MCF 10A (cell line): ENCODE data around the gene RAB31. TPM values are rescaled to one million over a fixed set of nuclear protein-coding genes. Genes with fewer than 3 reads are reported as not detected.

Experiments used
- BruUV-seq: library from RNA; stranded (reverse); fragments of 400-500 nt; replicated peaks from 2 replicates; lab custom pipeline; 2021; lab: Mats Ljungman, UMichigan
- CTCF ChIA-PET: fragments of 300-600 bp; sonication (Branson Sonifier 250); formaldehyde crosslinking; extraction: SDS; loops from one replicate; lab custom pipeline; 2021; ENCODE audit warnings: antibody characterized with exemption, inconsistent platforms; lab: Yijun Ruan, JAX
- POLR2A ChIA-PET: fragments of 300-600, 350-650 bp; sonication (Branson Sonifier 250); formaldehyde crosslinking; extraction: SDS; loops from one replicate; lab custom pipeline; 2020; ENCODE audit warnings: antibody characterized with exemption, inconsistent platforms; lab: Yijun Ruan, JAX
- DNase-seq: peaks from one replicate; pipeline ENCODE4 v3.0.0-alpha.2; 2018; ENCODE audit not compliant: unreplicated experiment
- H3K27ac Mint-ChIP-seq: one replicate; pipeline ENCODE4 v1.8.0; 2022; ENCODE audit warnings: mild to moderate bottlenecking, low read depth, mixed read lengths; ENCODE audit not compliant: unreplicated experiment
- H3K27me3 Mint-ChIP-seq: one replicate; pipeline ENCODE4 v1.8.0; 2022; ENCODE audit warnings: mixed read lengths; ENCODE audit not compliant: insufficient read depth, unreplicated experiment
- H3K36me3 Mint-ChIP-seq: one replicate; pipeline ENCODE4 v1.8.0; 2022; ENCODE audit warnings: mild to moderate bottlenecking, moderate library complexity, mixed read lengths; ENCODE audit not compliant: insufficient read depth, unreplicated experiment
- H3K4me1 Mint-ChIP-seq: one replicate; pipeline ENCODE4 v1.8.0; 2022; ENCODE audit warnings: mixed read lengths; ENCODE audit not compliant: insufficient read depth, unreplicated experiment
- H3K4me3 Mint-ChIP-seq: one replicate; pipeline ENCODE4 v1.8.0; 2022; ENCODE audit warnings: mild to moderate bottlenecking, moderate library complexity, mixed read lengths; ENCODE audit not compliant: unreplicated experiment
- H3K9me3 Mint-ChIP-seq: one replicate; pipeline ENCODE4 v1.8.0; 2022; ENCODE audit warnings: mixed read lengths; ENCODE audit not compliant: unreplicated experiment
- intact Hi-C: fragments of 100-400 bp; cut with micrococcal nuclease; formaldehyde crosslinking; loops from 2 replicates; pipeline ENCODE4 v1.14.1; 2022
- total RNA-seq: library from RNA; stranded (reverse); gene quantifications from 2 replicates; pipeline ENCODE4 v1.2.3, GENCODE V29; 2022
- TF ChIP-seq, protein P1 (sequence below): fragments of 200-600 bp; IDR thresholded peaks from one replicate; pipeline ENCODE4 v1.8.0; 2022; ENCODE audit warnings: antibody characterized with exemption, mild to moderate bottlenecking; ENCODE audit not compliant: unreplicated experiment

The RAB31 gene
- total RNA-seq, 1 experiment from 2014 or later, result 6.1 TPM

GRCh38 chr18:9822587-9823185 lies 114.6 kb downstream of the RAB31 start:
- TF ChIP-seq, protein P1, sequence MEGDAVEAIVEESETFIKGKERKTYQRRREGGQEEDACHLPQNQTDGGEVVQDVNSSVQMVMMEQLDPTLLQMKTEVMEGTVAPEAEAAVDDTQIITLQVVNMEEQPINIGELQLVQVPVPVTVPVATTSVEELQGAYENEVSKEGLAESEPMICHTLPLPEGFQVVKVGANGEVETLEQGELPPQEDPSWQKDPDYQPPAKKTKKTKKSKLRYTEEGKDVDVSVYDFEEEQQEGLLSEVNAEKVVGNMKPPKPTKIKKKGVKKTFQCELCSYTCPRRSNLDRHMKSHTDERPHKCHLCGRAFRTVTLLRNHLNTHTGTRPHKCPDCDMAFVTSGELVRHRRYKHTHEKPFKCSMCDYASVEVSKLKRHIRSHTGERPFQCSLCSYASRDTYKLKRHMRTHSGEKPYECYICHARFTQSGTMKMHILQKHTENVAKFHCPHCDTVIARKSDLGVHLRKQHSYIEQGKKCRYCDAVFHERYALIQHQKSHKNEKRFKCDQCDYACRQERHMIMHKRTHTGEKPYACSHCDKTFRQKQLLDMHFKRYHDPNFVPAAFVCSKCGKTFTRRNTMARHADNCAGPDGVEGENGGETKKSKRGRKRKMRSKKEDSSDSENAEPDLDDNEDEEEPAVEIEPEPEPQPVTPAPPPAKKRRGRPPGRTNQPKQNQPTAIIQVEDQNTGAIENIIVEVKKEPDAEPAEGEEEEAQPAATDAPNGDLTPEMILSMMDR, result no peak
- intact Hi-C loops, result no loop called here
- Mint-ChIP-seq H3K27ac (no peak overlapping the region), H3K4me1 (peaks cover 23% of the 10 kb centered on the region), H3K27me3 (no peaks in the 10 kb centered on the region), H3K4me3 (no peak overlapping the region), H3K9me3 (peaks cover 7% of the 10 kb centered on the region), H3K36me3 (peaks cover 1% of the 10 kb centered on the region)
- ChIA-PET CTCF (no interaction called here), POLR2A (no interaction called here)
- no peak for DNase-seq
- BruUV-seq, result no TSS peak

DNA sequence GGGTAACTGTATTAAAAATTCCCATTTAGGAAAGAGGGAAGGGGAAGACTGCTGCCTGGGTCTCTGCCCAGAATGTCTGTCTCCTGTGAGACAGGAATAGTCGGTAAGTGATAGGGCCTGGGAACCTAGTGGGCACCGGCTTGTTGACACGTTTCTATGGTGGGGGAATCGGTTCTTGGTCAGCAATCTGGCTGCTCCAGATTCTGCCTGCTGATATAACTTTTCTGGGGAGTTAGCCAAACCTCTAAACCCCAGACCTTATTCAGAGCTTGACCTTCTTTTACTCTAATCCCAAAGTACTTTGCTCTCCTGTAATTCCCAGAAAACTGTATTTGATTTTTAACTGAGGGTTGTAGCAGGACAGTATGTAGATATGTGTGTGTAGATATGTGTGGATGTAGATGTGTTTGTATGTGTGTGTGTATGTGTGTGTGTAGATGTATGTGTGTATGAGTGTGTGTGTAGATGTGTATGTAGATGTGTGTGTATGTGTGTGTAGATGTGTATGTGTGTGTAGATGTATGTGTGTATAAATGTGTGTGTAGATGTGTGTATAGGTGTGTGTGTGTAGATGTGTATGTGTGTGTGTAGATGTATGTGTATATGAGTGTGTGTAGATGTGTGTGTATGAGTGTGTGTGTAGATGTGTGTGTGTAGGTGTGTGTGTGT lies 115.8 kb downstream of the RAB31 start:
- H3K36me3 Mint-ChIP-seq, result peaks cover 6% of the 10 kb centered on the region

GRCh38 chr18:9824474-9824832 lies 116.4 kb downstream of the RAB31 start:
- intact Hi-C loops, result no loop called here
- no peak overlapping the region for H3K27ac Mint-ChIP-seq
- CTCF ChIA-PET, result interaction anchor here (0.7 to 0.8 kb wide), 2 partner anchors 11 to 69 kb away, joined by 3 to 4 read pairs; no protein-coding TSS in a partner anchor
- peak; percentile 27 for DNase-seq
- TF ChIP-seq, protein P1, result no peak
- H3K36me3 Mint-ChIP-seq, result peaks cover 6% of the 10 kb centered on the region
- no peaks in the 10 kb centered on the region for H3K27me3 Mint-ChIP-seq
- H3K9me3 Mint-ChIP-seq, result no peaks in the 10 kb centered on the region
- POLR2A ChIA-PET, result interaction anchor here (0.6 to 6.4 kb wide), 5 partner anchors 15 to 125 kb away, joined by 3 to 57 read pairs (median 3); partner anchors contain the start of gene VAPA
- BruUV-seq, result no TSS peak
- H3K4me3 Mint-ChIP-seq, result no peak overlapping the region
- peaks cover 34% of the 10 kb centered on the region for H3K4me1 Mint-ChIP-seq

More for the DNA sequence above, 115.8 kb downstream of the RAB31 start:
- TF ChIP-seq, protein P1, result no peak
- DNase-seq, result no peak
- Mint-ChIP-seq H3K4me3 (no peak overlapping the region), H3K27ac (no peak overlapping the region), H3K9me3 (no peaks in the 10 kb centered on the region), H3K27me3 (no peaks in the 10 kb centered on the region), H3K4me1 (peaks cover 29% of the 10 kb centered on the region)
- CTCF ChIA-PET, result interaction anchor here (0.7 kb wide), 1 partner anchor 12 kb away, joined by 3 read pairs; no protein-coding TSS in a partner anchor
- POLR2A ChIA-PET, result interaction anchor here (0.6 to 6.4 kb wide), 3 partner anchors 14 to 91 kb away, joined by 3 to 57 read pairs (median 5); partner anchors contain the start of gene VAPA
- no TSS peak for BruUV-seq
- intact Hi-C loops, result no loop called here

DNA sequence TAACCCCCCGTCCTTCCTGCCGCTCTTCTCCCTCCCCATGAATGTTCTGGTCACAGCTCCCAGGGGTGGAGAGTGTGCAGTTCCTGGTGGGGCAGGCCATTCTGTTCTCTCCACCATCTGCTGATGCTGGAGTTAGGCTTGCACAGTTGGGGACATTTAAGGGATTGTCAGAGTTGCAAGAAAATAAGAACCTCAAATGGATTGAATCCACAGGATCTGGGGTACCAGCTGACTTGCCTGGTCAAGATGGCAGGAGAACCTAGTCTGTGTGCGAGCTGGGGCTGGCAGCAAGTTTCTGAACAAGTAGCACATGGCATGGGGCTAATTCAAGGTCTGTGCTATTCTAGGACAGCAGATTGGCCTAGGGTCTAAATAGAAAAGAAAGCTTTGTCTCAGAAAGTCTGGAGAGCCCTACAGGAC lies 116.9 kb downstream of the RAB31 start:
- Mint-ChIP-seq H3K27ac (peak overlapping the region; percentile 84), H3K4me3 (peak overlapping the region; percentile 11), H3K9me3 (no peaks in the 10 kb centered on the region), H3K4me1 (peaks cover 35% of the 10 kb centered on the region), H3K36me3 (peaks cover 6% of the 10 kb centered on the region), H3K27me3 (no peaks in the 10 kb centered on the region)
- intact Hi-C loops, result no loop called here
- POLR2A ChIA-PET, result interaction anchor here (0.6 to 6.4 kb wide), 6 partner anchors 15 to 126 kb away, joined by 3 to 57 read pairs (median 4); partner anchors contain the start of gene VAPA
- TF ChIP-seq, protein P1, result no peak
- BruUV-seq, result TSS peak; percentile 89
- CTCF ChIA-PET, result interaction anchor here (0.7 to 0.8 kb wide), 2 partner anchors 11 to 70 kb away, joined by 3 to 4 read pairs; no protein-coding TSS in a partner anchor
- DNase-seq, result no peak
